Vagina (tissue), 2 donors: Measurements from ENCODE around the gene RPGR.

ENCODE experiments used
- CTCF ChIP-seq, 3 experiments: fragments of 450-650 bp in 2 of 3; fragments of 200-600 bp in 1 of 3; sonication (generic) in 1 of 3; IDR thresholded peaks; one replicate each; pipeline ENCODE4 v1.5.1; 2017 to 2019; ENCODE audit warnings: antibody characterized with exemption in 3 of 3, mild to moderate bottlenecking in 2 of 3, moderate library complexity in 2 of 3
- POLR2AphosphoS5 ChIP-seq, 2 donors: sonication (generic); formaldehyde crosslinking; IDR thresholded peaks; one replicate each; pipeline ENCODE4 v1.9.0; 2017; ENCODE audit warnings: antibody characterized with exemption in 2 of 2, mild to moderate bottlenecking in 2 of 2, low read depth in 1 of 2; ENCODE audit not compliant: insufficient read depth in 1 of 2

GRCh38 chrX:38320819-38321218 is 6.5 kb downstream of the RPGR start:
- TF ChIP-seq CTCF (IDR thresholded peaks at IDR 0.05): no peak
- TF ChIP-seq POLR2AphosphoS5 (IDR thresholded peaks at IDR 0.05; ENCODE audit: insufficient read depth in 1 of 2, low read depth in 1 of 2): no peak
